ENCODE data around the gene TECTB.

DNA sequence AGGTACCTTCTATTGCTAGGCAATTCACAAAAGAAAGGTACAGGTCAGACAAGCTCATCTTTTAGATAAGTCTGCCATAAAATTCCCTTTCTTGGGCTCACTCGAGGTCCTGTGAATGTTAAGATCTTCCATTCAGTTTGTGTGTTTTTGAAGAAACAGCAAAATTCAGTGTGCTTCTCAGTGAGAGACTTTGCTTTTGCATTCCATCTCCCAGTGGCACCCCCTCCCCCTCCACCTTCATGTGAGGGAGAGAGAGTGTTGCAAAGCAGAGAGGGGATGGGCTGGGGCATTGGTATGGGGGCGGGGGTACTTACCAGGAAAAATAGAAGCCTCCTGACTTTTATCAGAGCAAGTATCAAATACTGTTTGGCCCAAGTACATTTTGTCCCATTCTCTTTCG, 3.8 kb upstream of the TECTB start:
- TF ChIP-seq ZNF776 (tag by site-specific recombination; IDR thresholded peaks at IDR 0.05; ENCODE audit: borderline replicate concordance) (no peak), ZNF223 (tag by site-specific recombination; IDR thresholded peaks at IDR 0.05) (no peak)
- TF ChIP-seq, protein P1, sequence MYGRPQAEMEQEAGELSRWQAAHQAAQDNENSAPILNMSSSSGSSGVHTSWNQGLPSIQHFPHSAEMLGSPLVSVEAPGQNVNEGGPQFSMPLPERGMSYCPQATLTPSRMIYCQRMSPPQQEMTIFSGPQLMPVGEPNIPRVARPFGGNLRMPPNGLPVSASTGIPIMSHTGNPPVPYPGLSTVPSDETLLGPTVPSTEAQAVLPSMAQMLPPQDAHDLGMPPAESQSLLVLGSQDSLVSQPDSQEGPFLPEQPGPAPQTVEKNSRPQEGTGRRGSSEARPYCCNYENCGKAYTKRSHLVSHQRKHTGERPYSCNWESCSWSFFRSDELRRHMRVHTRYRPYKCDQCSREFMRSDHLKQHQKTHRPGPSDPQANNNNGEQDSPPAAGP (tag by site-specific recombination; IDR thresholded peaks at IDR 0.05), result no peak

All from HEK293 (cell line).